Motor neuron (in vitro differentiated cells): ENCODE data around the gene PRKCG. TPM values are rescaled to one million over a fixed set of nuclear protein-coding genes. Genes with fewer than 3 reads are reported as not detected.
"Not testable (repeated sequence)": the region's sequence is repeated elsewhere in the genome, so short reads cannot be mapped to it uniquely, and the experiment has no call there.

ENCODE experiments used
- ATAC-seq, 8 experiments: fragments of 200-7000 bp; cut with Tn5 transposase; replicated peaks in 6 of 8; 2 replicates each; pipeline ENCODE4 v1.8.0; 2021; ENCODE audit warnings: mild to moderate bottlenecking in 8 of 8, moderate library complexity in 8 of 8
- H3K27ac ChIP-seq, 2 donors: fragments of 250-450 bp; sonication (Bioruptor Pico); 2 replicates each; pipeline ENCODE4 v1.9.0; 2021; ENCODE audit warnings: antibody characterized with exemption in 2 of 2, mild to moderate bottlenecking in 2 of 2, moderate library complexity in 1 of 2
- H3K4me1 ChIP-seq, 2 donors: fragments of 250-450 bp; sonication (Bioruptor Pico); replicated peaks in 1 of 2; 2 replicates each; pipeline ENCODE4 v1.6.1; 2021; ENCODE audit warnings: antibody characterized with exemption in 2 of 2, mild to moderate bottlenecking in 2 of 2, moderate library complexity in 1 of 2
- H3K4me3 ChIP-seq, 5 donors: fragments of 250-450 bp; sonication (Bioruptor Pico); 2 replicates each; pipeline ENCODE4 v1.9.0; 2021; ENCODE audit warnings: antibody characterized with exemption in 5 of 5, mild to moderate bottlenecking in 5 of 5, moderate library complexity in 4 of 5
- WGBS, 10 experiments: fragments of 450-650 bp; shearing (Covaris generic); methylation state at CpG; one replicate each; pipeline ENCODE4 v1.0.0; 2022; 5-methylcytosine and 5-hydroxymethylcytosine counted together
- in situ Hi-C, 9 experiments: fragments of 400-800 bp; cut with MboI; loops; one replicate each; pipeline ENCODE4 v1.15.0; 2021; ENCODE audit warnings: low sequenced_read_pairs in 9 of 9, low pct_unique_long_range_greater_than_20kb in 2 of 9; ENCODE audit not compliant: unreplicated experiment in 9 of 9
- total RNA-seq, 8 experiments: library from RNA; unstranded; fragments of 300-600 nt; gene quantifications; 2 replicates each; pipeline versions ENCODE4 v1.2.3 to v1.2.4, GENCODE V29; 2022

Gene PRKCG
- 1 to 10 TPM in 4 of 8 experiments, under 1 TPM in 4; 0.10 to 2.4 (median 0.91) TPM for total RNA-seq

DNA sequence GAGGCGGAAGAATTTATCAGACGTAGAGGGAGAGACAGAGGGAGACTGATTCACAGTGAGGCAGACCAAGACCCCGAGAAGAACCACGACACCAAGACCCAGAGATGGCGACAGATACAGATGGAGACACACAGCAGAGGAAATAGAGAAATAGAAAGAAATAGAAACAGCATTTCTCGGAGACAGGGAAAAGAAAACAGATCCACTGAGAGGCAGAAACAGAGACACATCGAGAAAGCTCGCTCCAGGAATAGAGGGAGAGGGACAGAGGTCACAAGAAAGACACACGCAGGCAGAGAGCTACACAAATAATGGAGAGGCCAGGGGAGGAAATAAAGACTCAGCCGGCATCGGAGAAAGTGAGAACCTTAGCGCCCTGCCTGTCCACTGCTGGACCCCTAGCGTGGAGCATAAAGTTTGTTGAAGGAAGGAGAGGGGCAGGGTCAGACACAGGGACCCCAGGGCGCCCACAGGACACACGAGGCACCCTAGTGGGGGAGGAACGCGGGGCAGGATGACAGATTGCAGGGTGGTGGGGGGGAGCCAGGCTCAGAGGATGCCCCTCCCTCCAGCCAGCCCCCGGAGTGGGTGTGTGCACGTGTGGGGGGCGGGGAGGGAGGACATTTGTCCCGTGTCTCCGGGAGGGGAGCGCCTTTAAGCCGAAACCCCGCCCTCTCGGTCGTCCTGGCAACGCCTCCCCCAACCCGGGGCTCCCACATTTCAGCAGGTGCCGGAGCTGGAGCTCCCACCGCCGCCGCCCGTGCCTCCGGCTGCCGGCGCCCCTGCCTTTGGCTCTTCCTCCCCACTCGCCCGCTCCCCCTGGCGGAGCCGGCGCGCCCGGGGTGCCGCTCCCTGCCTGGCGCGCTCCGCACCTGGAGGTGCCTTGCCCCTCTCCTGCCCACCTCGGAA is at the start of gene PRKCG:
TSS of gene PRKCG (plus strand) at position 716 of the 909 bp plus-strand sequence. CDS start 298 bp downstream, outside the sequence.
- WGBS, 10 experiments: 0 to 14% (median 4%) methylated on average over 1 to 13 of the region's 49 CpGs
- Histone ChIP-seq H3K27ac (peak within 1 kb of the TSS in 1 of 2 donors; percentile 37), H3K4me1 (peaks cover 24 to 33% of the 10 kb centered on the region in 2 donors), H3K4me3 (peak within 1 kb of the TSS; percentile 25 to 40 (median 36))
- in situ Hi-C loops: no loop called here
- ATAC-seq: peak in 6 of 8 experiments; percentile 18 to 52 (median 43)

DNA sequence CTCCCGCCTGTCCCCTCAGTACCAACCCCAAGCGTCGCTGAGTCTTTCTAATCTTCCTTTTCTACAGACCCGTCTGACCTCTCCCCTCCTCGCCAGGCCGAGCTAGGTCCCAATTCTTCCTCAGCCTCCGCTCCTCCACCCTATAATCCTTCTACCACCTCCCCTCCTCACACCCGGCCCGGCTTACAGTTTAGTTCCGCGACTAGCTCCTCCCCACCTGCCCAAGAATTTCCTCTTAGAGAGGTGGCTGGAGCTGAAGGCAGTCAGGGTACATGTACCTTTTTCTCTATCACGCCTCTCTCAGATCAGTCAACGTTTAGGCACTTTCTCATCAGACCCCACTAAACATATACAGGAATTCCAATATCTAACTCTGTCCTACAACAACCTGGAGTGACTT is 49.1 kb upstream of the PRKCG start:
- not testable (repeated sequence) for ATAC-seq, H3K4me3 ChIP-seq, H3K27ac ChIP-seq, H3K4me1 ChIP-seq
- 0 to 64% (median 13%) methylated on average over 1 to 2 of the region's 13 CpGs; no CpG with 5 or more reads in 6 of the 10 experiments for WGBS, 10 experiments
- in situ Hi-C loops: loop anchor here in 3 of 9 experiments (25.0 kb wide), 1 partner anchor 179 kb away; no protein-coding TSS in a partner anchor

DNA sequence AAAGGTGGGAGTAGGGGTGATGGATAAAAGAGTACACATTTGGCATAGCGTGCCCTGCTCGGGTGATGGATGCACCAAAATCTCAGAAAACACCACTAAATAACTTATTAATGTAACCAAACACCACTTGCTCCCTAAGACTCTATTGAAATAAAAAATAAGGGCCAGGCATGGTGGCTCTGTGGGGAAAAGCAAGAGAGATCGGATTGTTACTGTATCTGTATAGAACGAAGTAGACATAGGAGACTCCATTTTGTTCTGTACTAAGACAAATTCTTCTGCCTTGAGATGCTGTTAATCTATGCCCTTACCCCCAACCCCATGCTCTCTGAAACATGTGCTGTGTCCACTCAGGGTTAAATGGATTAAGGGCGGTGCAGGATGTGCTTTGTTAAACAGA is 43.6 kb upstream of the PRKCG start:
- H3K4me1 ChIP-seq, H3K27ac ChIP-seq, ATAC-seq, H3K4me3 ChIP-seq: not testable (repeated sequence)
- WGBS, 10 experiments: 80 to 100% (median 91%) methylated on average over 1 to 3 of the region's 5 CpGs; no CpG with 5 or more reads in 4 of the 10 experiments
- in situ Hi-C loops: loop anchor here in 3 of 9 experiments (25.0 kb wide), 1 partner anchor 174 kb away; no protein-coding TSS in a partner anchor

DNA sequence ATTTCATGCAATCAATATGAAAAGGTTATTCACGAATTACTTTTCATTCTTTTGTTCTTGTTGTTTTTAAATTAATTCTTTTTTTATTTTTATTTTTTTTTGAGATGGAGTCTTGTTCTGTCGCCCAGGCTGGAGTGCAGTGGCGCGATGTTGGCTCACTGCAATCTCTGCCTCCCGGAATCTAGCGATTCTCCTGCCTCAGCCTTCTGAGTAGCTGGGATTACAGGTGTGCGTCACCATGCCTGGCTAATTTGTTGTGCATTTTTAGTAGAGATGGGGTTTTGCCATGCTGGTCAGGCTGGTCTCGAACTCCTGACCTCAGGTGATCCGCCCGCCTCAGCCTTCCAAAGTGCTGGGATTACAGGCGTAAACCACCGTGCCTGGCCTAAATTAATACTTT is 41.8 kb upstream of the PRKCG start:
- H3K4me1 ChIP-seq, ATAC-seq, H3K4me3 ChIP-seq, H3K27ac ChIP-seq: not testable (repeated sequence)
- in situ Hi-C loops: loop anchor here in 4 of 9 experiments (10.0 to 25.0 kb wide), 2 partner anchors 172 to 185 kb away; no protein-coding TSS in a partner anchor
- WGBS, 10 experiments: 83 to 100% (median 91%) methylated on average over 1 to 12 of the region's 12 CpGs

DNA sequence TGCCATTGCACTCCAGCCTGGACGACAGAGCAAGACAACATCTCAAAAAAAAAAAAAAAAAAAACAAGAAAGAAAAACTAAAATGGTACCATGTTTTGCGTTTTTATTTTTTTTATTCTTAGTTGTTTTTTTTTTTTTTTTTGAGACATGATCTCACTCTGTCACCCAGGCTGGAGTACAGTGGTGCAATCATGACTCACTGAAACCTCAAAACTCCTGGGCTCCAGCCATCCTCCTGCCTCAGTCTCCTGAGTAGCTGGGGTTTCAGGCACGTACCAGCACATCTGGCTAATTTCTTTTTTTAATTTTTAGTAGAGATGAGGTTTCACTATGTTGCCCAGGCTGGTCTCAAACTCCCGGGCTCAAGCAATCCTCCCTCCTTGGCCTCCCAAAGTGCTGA is 41.1 kb upstream of the PRKCG start:
- H3K4me3 ChIP-seq, H3K4me1 ChIP-seq, H3K27ac ChIP-seq: not testable (repeated sequence)
- in situ Hi-C loops: loop anchor here in 4 of 9 experiments (10.0 to 25.0 kb wide), 2 partner anchors 171 to 184 kb away; no protein-coding TSS in a partner anchor
- WGBS, 10 experiments: 14 to 100% (median 88%) methylated on average over 1 to 3 of the region's 4 CpGs; no CpG with 5 or more reads in 2 of the 10 experiments
- ATAC-seq: peak in 2 of 8 experiments; percentile 33 to 59

DNA sequence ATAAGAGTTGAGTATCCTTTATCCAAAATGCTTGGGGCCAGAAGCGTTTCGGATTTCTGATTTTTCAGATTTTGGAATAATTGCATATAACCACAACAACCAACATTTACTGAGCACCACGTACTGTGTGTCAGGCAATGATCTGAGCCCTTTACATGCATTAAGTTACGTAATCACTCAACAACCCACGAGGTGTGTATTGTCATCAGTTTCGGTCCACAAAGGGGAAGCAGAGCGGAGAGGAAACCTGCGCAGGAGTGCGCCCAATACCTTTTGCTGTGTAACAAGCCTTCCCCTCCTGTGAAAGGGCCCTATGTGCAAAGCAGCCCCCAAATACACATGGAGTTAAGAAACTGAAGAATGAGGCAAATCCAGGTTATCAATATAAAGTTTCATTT is 37.1 kb upstream of the PRKCG start:
- Histone ChIP-seq H3K27ac (no peak overlapping the region), H3K4me3 (no peak overlapping the region), H3K4me1 (peaks cover 0 to 6% of the 10 kb centered on the region in 2 donors)
- ATAC-seq: no peak
- in situ Hi-C loops: loop anchor here in 4 of 9 experiments (10.0 to 25.0 kb wide), 2 partner anchors 167 to 180 kb away; no protein-coding TSS in a partner anchor
- 67 to 96% (median 94%) methylated on average over 1 to 7 of the region's 9 CpGs; no CpG with 5 or more reads in 2 of the 10 experiments for WGBS, 10 experiments

DNA sequence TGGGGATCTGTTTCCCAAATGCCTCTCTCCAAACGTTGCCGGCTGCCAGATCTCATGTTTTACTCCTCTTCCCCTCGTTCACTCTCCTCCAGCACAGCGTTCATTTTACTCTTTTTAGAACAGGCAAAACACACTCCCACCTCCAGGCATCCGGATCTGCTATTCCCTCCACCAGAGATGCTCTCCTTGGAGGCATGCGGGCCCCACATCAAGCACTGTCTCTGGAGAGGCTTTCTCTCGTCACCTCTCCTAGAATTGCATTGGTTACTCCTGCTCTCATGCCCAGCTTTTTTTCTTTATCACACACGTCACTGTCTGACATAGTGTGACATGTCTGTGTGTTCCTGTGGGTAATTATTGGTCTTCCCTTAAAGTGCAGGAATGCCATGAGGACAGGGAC is 34.4 kb upstream of the PRKCG start:
- H3K27ac ChIP-seq: no peak overlapping the region
- ATAC-seq: no peak

DNA sequence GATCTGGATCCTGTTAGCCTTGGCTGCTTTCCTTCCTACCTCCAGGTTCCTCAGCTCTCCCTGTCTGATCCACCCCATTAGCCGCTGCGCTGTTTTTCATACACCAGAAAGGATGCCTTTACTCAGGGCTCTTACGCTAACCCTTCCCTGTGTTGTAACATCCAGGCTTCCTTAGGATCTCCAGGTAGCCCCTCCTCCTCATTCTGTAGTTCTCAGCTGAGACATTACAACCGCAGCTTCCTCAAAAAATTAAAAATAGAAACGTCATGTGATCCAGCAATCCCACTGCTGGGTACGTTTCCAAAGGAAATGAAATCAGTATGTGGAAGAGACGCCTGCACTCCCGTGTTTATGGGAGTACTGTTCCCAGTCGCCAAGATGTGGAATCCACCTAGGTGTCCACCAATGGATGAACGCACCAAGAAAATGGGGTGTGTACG is 32.7 kb upstream of the PRKCG start:
- WGBS, 10 experiments: 0 to 100% (median 83%) methylated on average over 2 to 11 of the region's 11 CpGs; no CpG with 5 or more reads in 1 of the 10 experiments
- no peak for ATAC-seq
- H3K4me3 ChIP-seq: no peak overlapping the region
- H3K4me1 ChIP-seq: peaks cover 17 to 18% of the 10 kb centered on the region in 2 donors
- in situ Hi-C loops: loop anchor here in 4 of 9 experiments (10.0 to 25.0 kb wide), 2 partner anchors 163 to 176 kb away; no protein-coding TSS in a partner anchor
- H3K27ac ChIP-seq: no peak overlapping the region

More for the DNA sequence above, 34.4 kb upstream of the PRKCG start:
- no peak overlapping the region for H3K4me3 ChIP-seq
- 0 to 100% (median 62%) methylated on average over 1 to 8 of the region's 8 CpGs; no CpG with 5 or more reads in 1 of the 10 experiments for whole genome bisulfite sequencing, 10 experiments
- in situ Hi-C loops: loop anchor here in 4 of 9 experiments (10.0 to 25.0 kb wide), 2 partner anchors 165 to 177 kb away; no protein-coding TSS in a partner anchor
- peaks cover 11 to 12% of the 10 kb centered on the region in 2 donors for H3K4me1 ChIP-seq

DNA sequence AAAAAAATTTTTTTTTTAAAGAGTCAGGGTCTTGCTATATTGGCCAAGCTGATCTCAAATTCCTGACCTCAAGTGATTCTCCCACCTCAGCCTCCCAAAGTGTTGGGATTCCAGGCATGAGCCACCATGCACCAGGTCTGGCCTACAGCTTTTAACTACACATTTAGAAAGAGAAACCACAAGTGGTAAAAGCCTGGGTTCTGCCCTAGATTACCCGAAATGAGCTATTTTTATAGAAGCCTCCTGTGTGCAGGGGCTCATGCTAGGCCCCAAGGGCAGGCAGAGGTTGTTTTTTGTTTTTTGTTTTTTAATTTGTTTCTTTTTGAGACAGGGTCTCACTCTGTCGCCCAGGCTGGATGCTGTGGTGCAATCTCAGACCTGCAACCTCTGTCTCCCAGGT is 28.3 kb upstream of the PRKCG start:
- peaks cover 17 to 18% of the 10 kb centered on the region in 2 donors for H3K4me1 ChIP-seq
- WGBS, 10 experiments: 0 to 100% (median 91%) methylated on average over 1 to 2 of the region's 2 CpGs; no CpG with 5 or more reads in 4 of the 10 experiments
- H3K4me3 ChIP-seq: no peak overlapping the region
- ATAC-seq: no peak
- no peak overlapping the region for H3K27ac ChIP-seq
- in situ Hi-C loops: no loop called here

DNA sequence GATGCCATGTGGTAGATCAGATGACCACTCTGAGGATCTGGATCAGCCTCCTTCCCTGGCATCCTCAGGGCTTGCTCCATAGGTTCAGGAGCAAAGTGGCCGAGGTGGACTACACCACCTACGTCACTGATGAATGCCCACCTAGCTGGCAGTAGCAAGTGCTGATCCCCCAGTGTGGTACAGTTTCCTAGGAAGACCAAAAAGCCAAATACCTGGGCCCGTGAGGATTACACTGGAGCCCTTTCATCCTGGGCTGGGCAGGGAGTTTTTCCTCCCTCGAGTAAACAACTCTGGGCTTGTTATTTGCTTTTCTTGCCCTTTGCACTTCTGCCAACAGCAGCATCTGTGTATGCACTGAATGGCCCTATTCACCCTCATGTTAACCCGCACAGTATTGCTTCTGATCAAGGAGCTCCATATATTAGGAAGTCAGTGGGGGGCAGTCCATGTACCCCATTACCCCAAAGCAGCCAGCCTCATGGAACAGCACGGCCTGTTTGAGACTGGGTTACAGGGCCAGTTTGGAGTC is 17.6 kb upstream of the PRKCG start:
- H3K27ac ChIP-seq: no peak overlapping the region
- WGBS, 10 experiments: 0 to 100% (median 80%) methylated on average over 1 to 4 of the region's 6 CpGs; no CpG with 5 or more reads in 1 of the 10 experiments
- in situ Hi-C loops: no loop called here
- no peak for ATAC-seq
- no peak overlapping the region for H3K4me3 ChIP-seq
- peaks cover 8 to 11% of the 10 kb centered on the region in 2 donors for H3K4me1 ChIP-seq

DNA sequence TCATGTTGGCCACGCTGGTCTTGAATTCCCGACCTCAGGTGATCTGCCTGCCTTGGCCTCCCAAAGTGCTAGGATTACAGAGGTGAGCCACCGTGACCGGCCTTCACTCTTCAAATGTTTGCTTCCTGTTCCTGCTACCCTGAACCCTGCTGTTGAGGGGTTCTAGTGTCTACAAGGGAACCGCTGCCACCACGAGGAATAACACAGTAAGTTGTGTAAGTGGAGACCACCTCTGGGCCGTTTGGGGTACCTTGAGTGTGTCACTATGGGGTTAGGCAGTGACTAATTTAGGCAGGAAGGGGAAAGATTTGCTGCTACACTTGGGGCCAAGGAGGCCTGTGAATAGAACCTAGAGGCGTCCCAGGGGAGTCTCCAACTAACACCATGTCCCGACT is 16.5 kb upstream of the PRKCG start:
- WGBS, 10 experiments: 0 to 100% (median 63%) methylated on average over 1 to 5 of the region's 9 CpGs; no CpG with 5 or more reads in 5 of the 10 experiments
- in situ Hi-C loops: no loop called here
- H3K4me3 ChIP-seq: peak overlapping the region; percentile 51 to 85 (median 78)
- H3K4me1 ChIP-seq: peaks cover 8 to 11% of the 10 kb centered on the region in 2 donors
- H3K27ac ChIP-seq: peak overlapping the region; percentile 92 to 97
- no peak for ATAC-seq

DNA sequence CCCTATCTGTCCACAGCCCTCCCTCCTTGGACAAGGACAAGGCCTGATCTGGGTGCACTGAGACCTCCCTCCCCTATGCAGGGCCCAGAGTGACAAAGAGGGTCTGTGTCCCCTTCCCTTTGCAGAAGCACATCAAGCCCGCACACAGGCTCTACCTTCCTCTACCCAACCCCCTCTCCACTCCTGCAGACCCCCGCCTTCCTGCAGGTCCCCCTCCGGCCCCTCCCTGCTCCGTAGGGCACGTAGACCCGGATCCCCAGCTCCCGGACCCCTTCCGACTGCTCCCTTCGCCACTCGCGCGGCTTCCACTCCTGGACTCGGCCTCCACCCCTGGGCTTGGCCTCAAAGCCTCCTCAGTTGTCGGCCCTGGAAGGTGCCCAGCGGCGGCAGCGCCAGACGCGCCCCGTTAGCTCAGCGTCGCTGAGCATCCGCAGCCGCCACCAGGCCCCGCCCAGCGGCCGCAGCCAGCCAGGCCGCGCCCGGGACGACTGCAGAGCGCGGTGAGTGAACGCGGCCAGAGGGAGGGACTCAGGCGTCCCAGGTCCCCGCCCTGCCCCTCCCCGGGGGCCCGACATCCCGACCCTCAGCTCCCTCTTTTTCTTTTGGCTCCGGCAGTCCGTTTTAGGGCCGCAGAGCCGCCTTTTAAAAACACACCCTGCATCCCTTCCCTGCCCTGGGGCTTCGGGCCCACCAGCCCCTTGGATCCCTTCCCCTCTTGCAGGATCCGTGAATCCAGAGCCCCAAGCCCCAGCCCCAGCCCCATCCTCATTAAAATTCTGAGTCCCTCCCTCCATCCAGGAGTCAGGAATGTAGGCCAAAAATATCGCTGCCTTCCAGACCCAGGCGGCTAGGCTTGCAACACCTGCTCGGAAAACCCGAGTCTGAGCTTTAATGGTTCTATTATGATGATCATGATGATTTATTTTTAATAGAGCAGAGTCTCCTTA is 15.8 kb upstream of the PRKCG start:
- whole genome bisulfite sequencing, 10 experiments: 0 to 7% (median 0%) methylated on average over 1 to 3 of the region's 50 CpGs; no CpG with 5 or more reads in 6 of the 10 experiments
- in situ Hi-C loops: no loop called here
- H3K4me1 ChIP-seq: peaks cover 8 to 11% of the 10 kb centered on the region in 2 donors

More for the DNA sequence above, 15.8 kb upstream of the PRKCG start:
- peak; percentile 18 to 38 (median 25) for ATAC-seq
- Histone ChIP-seq H3K4me3 (peak overlapping the region; percentile 51 to 85 (median 78)), H3K27ac (peak overlapping the region; percentile 92 to 97)
